DOHH2 (cell line): ENCODE measurements around the gene GRIA3.

Experiments used
- EZH2phosphoT487 ChIP-seq: fragments of 200-600 bp; sonication (generic); IDR thresholded peaks from 2 replicates; pipeline ENCODE4 v1.6.1; 2017; ENCODE audit warnings: borderline replicate concordance, mild to moderate bottlenecking, antibody characterized with exemption, low read length, moderate library complexity, mixed read lengths
- TF ChIP-seq, protein P1 (sequence below): fragments of 200-600 bp; sonication (generic); IDR thresholded peaks from one replicate; pipeline ENCODE4 v1.5.1; 2014; ENCODE audit warnings: antibody characterized with exemption, mild to moderate bottlenecking, low read depth, low read length; ENCODE audit not compliant: poor library complexity, severe bottlenecking

DNA sequence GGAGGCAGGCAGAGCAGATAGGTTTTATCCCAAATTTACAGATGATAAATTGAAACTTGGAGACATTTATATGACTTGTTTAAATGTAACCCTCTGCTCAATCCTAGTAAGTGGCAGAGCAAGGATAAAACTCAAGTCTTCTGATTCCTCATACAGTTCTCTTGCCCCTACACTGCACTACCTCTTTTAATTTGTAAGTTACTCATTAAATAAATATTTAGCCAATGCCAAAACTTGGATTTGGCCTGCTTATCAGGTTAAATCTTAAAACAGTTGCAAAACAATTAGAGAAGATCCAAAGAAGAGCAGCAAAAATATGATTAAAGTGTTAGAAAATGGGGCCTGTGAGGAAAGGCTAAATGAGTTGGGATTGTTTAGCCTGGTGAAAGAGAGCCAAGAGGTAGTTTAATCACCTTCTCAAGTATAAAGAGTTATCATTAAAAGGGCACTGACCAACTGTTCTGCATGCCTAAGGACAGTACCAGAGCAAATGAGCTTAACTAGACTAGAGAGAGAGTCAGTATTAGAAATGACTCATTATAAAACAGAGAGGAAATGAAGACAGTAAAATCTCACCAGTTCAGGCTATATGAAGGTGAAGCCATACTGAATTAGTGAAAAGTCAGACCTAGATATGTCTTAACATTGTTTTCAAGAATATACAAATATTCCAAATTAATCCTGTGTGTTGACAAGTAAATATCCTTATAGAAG, 146.3 kb downstream of the GRIA3 start:
- TF ChIP-seq, protein P1, sequence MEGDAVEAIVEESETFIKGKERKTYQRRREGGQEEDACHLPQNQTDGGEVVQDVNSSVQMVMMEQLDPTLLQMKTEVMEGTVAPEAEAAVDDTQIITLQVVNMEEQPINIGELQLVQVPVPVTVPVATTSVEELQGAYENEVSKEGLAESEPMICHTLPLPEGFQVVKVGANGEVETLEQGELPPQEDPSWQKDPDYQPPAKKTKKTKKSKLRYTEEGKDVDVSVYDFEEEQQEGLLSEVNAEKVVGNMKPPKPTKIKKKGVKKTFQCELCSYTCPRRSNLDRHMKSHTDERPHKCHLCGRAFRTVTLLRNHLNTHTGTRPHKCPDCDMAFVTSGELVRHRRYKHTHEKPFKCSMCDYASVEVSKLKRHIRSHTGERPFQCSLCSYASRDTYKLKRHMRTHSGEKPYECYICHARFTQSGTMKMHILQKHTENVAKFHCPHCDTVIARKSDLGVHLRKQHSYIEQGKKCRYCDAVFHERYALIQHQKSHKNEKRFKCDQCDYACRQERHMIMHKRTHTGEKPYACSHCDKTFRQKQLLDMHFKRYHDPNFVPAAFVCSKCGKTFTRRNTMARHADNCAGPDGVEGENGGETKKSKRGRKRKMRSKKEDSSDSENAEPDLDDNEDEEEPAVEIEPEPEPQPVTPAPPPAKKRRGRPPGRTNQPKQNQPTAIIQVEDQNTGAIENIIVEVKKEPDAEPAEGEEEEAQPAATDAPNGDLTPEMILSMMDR: no peak
- no peak for TF ChIP-seq EZH2phosphoT487
